T-helper 17 cell (primary cell): ENCODE results near the gene NDUFAF7. TPM values are rescaled to one million over a fixed set of nuclear protein-coding genes. Genes with fewer than 3 reads are reported as not detected.
A peak's percentile ranks its signal among the peaks of the same experiment; 100 is the strongest.
"Not testable (repeated sequence)": the region's sequence is repeated elsewhere in the genome, so short reads cannot be mapped to it uniquely, and the experiment has no call there.

ENCODE experiments used
- ATAC-seq: fragments of 150-1000 bp; cut with Tn5 transposase; 2 replicates; pipeline ENCODE4 v1.10.0; 2021; ENCODE audit warnings: mild to moderate bottlenecking, moderate library complexity
- DNase-seq, 3 donors: peaks; one replicate each; pipeline versions ENCODE4 v3.0.0 to v3.0.0-alpha.2; 2020 to 2021
- H3K9me3 ChIP-seq: one replicate; pipeline ENCODE4 v1.7.0; 2013; ENCODE audit warnings: low read length, mild to moderate bottlenecking; ENCODE audit not compliant: control insufficient read depth, poor library complexity, severe bottlenecking
- H3K27ac Mint-ChIP-seq: one replicate; pipeline ENCODE4 v1.8.0; 2022; ENCODE audit warnings: mild to moderate bottlenecking, moderate library complexity, mixed read lengths
- H3K27me3 Mint-ChIP-seq: one replicate; pipeline ENCODE4 v1.8.0; 2022; ENCODE audit warnings: mixed read lengths
- H3K36me3 Mint-ChIP-seq: one replicate; pipeline ENCODE4 v1.8.0; 2022; ENCODE audit warnings: low read depth, mixed read lengths
- H3K4me1 Mint-ChIP-seq: one replicate; pipeline ENCODE4 v1.8.0; 2022; ENCODE audit warnings: mild to moderate bottlenecking, mixed read lengths
- H3K4me3 Mint-ChIP-seq: one replicate; pipeline ENCODE4 v1.8.0; 2022; ENCODE audit warnings: mild to moderate bottlenecking, moderate library complexity, mixed read lengths
- total RNA-seq, 4 donors: library from RNA in 2 of 4; stranded (reverse) in 2 of 4; gene quantifications; one replicate each; pipeline ENCODE4 v1.2.3 and lab custom pipeline; 2022 to 2026

NDUFAF7 gene
- total RNA-seq, 2 donors from 2014 or later, result 22.3 to 23.2 TPM

GRCh38 chr2:37274359-37274965, 43.0 kb downstream of the NDUFAF7 start:
- H3K4me1 Mint-ChIP-seq, result peaks cover 4% of the 10 kb centered on the region
- no peaks in the 10 kb centered on the region for H3K36me3 Mint-ChIP-seq
- no peaks in the 10 kb centered on the region for H3K9me3 ChIP-seq
- no peak overlapping the region for H3K4me3 Mint-ChIP-seq
- ATAC-seq (no peak), DNase-seq (no peak)
- H3K27ac Mint-ChIP-seq, result no peak overlapping the region
- no peaks in the 10 kb centered on the region for H3K27me3 Mint-ChIP-seq

- no peak for DNase-seq
- Mint-ChIP-seq H3K4me3 (no peak overlapping the region), H3K4me1 (peaks cover 4% of the 10 kb centered on the region), H3K27me3 (no peaks in the 10 kb centered on the region), H3K27ac (no peak overlapping the region), H3K36me3 (no peaks in the 10 kb centered on the region)
- no peaks in the 10 kb centered on the region for H3K9me3 ChIP-seq
- ATAC-seq, result no peak
Observed at GRCh38 chr2:37276291-37276690, 44.8 kb downstream of the NDUFAF7 start.

- H3K9me3 ChIP-seq, result no peaks in the 10 kb centered on the region
- Mint-ChIP-seq H3K27me3 (no peaks in the 10 kb centered on the region), H3K36me3 (no peaks in the 10 kb centered on the region), H3K4me1 (peaks cover 4% of the 10 kb centered on the region), H3K4me3 (no peak overlapping the region), H3K27ac (no peak overlapping the region)
- ATAC-seq, result no peak
- DNase-seq, result no peak
Observed at GRCh38 chr2:37281916-37282315, 50.5 kb downstream of the NDUFAF7 start.

GRCh38 chr2:37282746-37283145, 51.3 kb downstream of the NDUFAF7 start:
- DNase-seq (no peak), ATAC-seq (no peak)
- H3K4me3 Mint-ChIP-seq, result no peak overlapping the region
- peaks cover 2% of the 10 kb centered on the region for H3K36me3 Mint-ChIP-seq
- no peaks in the 10 kb centered on the region for H3K27me3 Mint-ChIP-seq
- H3K4me1 Mint-ChIP-seq, result peaks cover 4% of the 10 kb centered on the region
- no peak overlapping the region for H3K27ac Mint-ChIP-seq
- H3K9me3 ChIP-seq, result no peaks in the 10 kb centered on the region

- no peaks in the 10 kb centered on the region for H3K9me3 ChIP-seq
- ATAC-seq, result no peak
- no peak overlapping the region for H3K4me3 Mint-ChIP-seq
- H3K4me1 Mint-ChIP-seq, result peaks cover 7% of the 10 kb centered on the region
- H3K27me3 Mint-ChIP-seq, result no peaks in the 10 kb centered on the region
- no peak overlapping the region for H3K27ac Mint-ChIP-seq
- DNase-seq, result no peak
- peaks cover 5% of the 10 kb centered on the region for H3K36me3 Mint-ChIP-seq
Observed at GRCh38 chr2:37283207-37283606, 51.7 kb downstream of the NDUFAF7 start.

GRCh38 chr2:37284381-37284780, 52.9 kb downstream of the NDUFAF7 start:
- Mint-ChIP-seq H3K4me3 (no peak overlapping the region), H3K27me3 (no peaks in the 10 kb centered on the region), H3K27ac (no peak overlapping the region), H3K36me3 (peaks cover 5% of the 10 kb centered on the region), H3K4me1 (peaks cover 7% of the 10 kb centered on the region)
- DNase-seq, result no peak
- no peak for ATAC-seq
- H3K9me3 ChIP-seq, result no peaks in the 10 kb centered on the region

- Mint-ChIP-seq H3K27me3 (no peaks in the 10 kb centered on the region), H3K4me1 (peaks cover 10% of the 10 kb centered on the region), H3K27ac (peak overlapping the region; percentile 69), H3K36me3 (peaks cover 10% of the 10 kb centered on the region), H3K4me3 (no peak overlapping the region)
- ATAC-seq, result no peak
- DNase-seq, result no peak
- no peaks in the 10 kb centered on the region for H3K9me3 ChIP-seq
Observed at GRCh38 chr2:37287966-37288365, 56.5 kb downstream of the NDUFAF7 start.

- peaks cover 16% of the 10 kb centered on the region for H3K4me1 Mint-ChIP-seq
- peaks cover 10% of the 10 kb centered on the region for H3K36me3 Mint-ChIP-seq
- no peaks in the 10 kb centered on the region for H3K9me3 ChIP-seq
- H3K4me3 Mint-ChIP-seq, result no peak overlapping the region
- no peaks in the 10 kb centered on the region for H3K27me3 Mint-ChIP-seq
- DNase-seq (no peak), ATAC-seq (no peak)
- peak overlapping the region; percentile 75 for H3K27ac Mint-ChIP-seq
Observed at GRCh38 chr2:37291680-37292079, 60.2 kb downstream of the NDUFAF7 start.

GRCh38 chr2:37294858-37295257, 63.4 kb downstream of the NDUFAF7 start:
- DNase-seq, H3K36me3 Mint-ChIP-seq, H3K4me3 Mint-ChIP-seq, H3K9me3 ChIP-seq, ATAC-seq, H3K27ac Mint-ChIP-seq, H3K27me3 Mint-ChIP-seq: not testable (repeated sequence)
- H3K4me1 Mint-ChIP-seq, result peaks cover 17% of the 10 kb centered on the region

GRCh38 chr2:37295469-37296073, 64.1 kb downstream of the NDUFAF7 start:
- H3K9me3 ChIP-seq, result no peaks in the 10 kb centered on the region
- Mint-ChIP-seq H3K4me3 (no peak overlapping the region), H3K4me1 (peaks cover 17% of the 10 kb centered on the region), H3K36me3 (peaks cover 4% of the 10 kb centered on the region), H3K27ac (no peak overlapping the region), H3K27me3 (no peaks in the 10 kb centered on the region)
- ATAC-seq (no peak), DNase-seq (no peak)

- ATAC-seq (no peak), DNase-seq (no peak)
- no peaks in the 10 kb centered on the region for H3K27me3 Mint-ChIP-seq
- H3K9me3 ChIP-seq, result no peaks in the 10 kb centered on the region
- H3K4me1 Mint-ChIP-seq, result peaks cover 11% of the 10 kb centered on the region
- H3K4me3 Mint-ChIP-seq, result no peak overlapping the region
- H3K36me3 Mint-ChIP-seq, result no peaks in the 10 kb centered on the region
- no peak overlapping the region for H3K27ac Mint-ChIP-seq
Observed at GRCh38 chr2:37297632-37298031, 66.2 kb downstream of the NDUFAF7 start.

Other genes starting within 250 kb of the NDUFAF7 start
- 10 to 100 TPM; 30.0 to 37.6 TPM for gene HEATR5B, start 147.3 kb upstream of the NDUFAF7 start, total RNA-seq
- 1 to 10 TPM; 7.2 to 7.7 TPM for gene GPATCH11, start 147.1 kb upstream of the NDUFAF7 start, total RNA-seq
- 10 to 100 TPM; 27.0 to 40.3 TPM for gene EIF2AK2, start 74.7 kb upstream of the NDUFAF7 start, total RNA-seq
- gene SULT6B1, start 43.0 kb upstream of the NDUFAF7 start, total RNA-seq, result not detected
- 10 to 100 TPM; 23.2 to 24.1 TPM for gene CEBPZOS, start 35.2 kb upstream of the NDUFAF7 start, total RNA-seq
- gene CEBPZ, start 62 bp upstream of the NDUFAF7 start, total RNA-seq, result 10 to 100 TPM; 39.8 to 72.2 TPM
- 10 to 100 TPM; 25.4 to 27.0 TPM for gene PRKD3, start 93.2 kb downstream of the NDUFAF7 start, total RNA-seq
- gene QPCT, start 113.0 kb downstream of the NDUFAF7 start, total RNA-seq, result 1 to 10 TPM in 1 of 2 donors, under 1 TPM in 1; 0.78 to 1.0 TPM